AG04450 (cell line): ENCODE data around the gene MCU. TPM values are rescaled to one million over a fixed set of nuclear protein-coding genes. Genes with fewer than 3 reads are reported as not detected.

Experiments
- CTCF ChIA-PET: fragments of 300-600, 350-600 bp; formaldehyde crosslinking; extraction: SDS; loops from one replicate; lab custom pipeline; 2022; ENCODE audit warnings: antibody characterized with exemption, inconsistent platforms; lab: Charles Lee
- POLR2A ChIA-PET: fragments of 350-600 bp; formaldehyde crosslinking; extraction: SDS; loops from one replicate; lab custom pipeline; 2021; ENCODE audit warnings: antibody characterized with exemption, inconsistent platforms; lab: Yijun Ruan, JAX
- DNase-seq: peaks from one replicate; pipeline ENCODE4 v3.0.0-alpha.2; 2011; ENCODE audit warnings: low read depth, low spot score
- H3K27ac ChIP-seq: one replicate; pipeline ENCODE4 v1.5.1; 2012; ENCODE audit warnings: low read depth, low read length, control low read depth
- H3K27me3 ChIP-seq: one replicate; pipeline ENCODE4 v1.6.0; 2012; ENCODE audit warnings: low read length; ENCODE audit not compliant: control insufficient read depth, insufficient read depth
- H3K4me3 ChIP-seq: 2 replicates; pipeline ENCODE4 v1.5.1; 2011; ENCODE audit warnings: mild to moderate bottlenecking, low read depth, low read length, control low read depth
- H3K9me3 ChIP-seq: 2 replicates; pipeline ENCODE4 v1.5.1; 2012; ENCODE audit warnings: low read length; ENCODE audit not compliant: control insufficient read depth, insufficient read depth
- CTCF ChIP-seq: IDR thresholded peaks from 2 replicates; pipeline ENCODE4 v1.5.1; 2011; ENCODE audit warnings: low read depth, low read length, control low read depth, inconsistent platforms
- polyA plus RNA-seq: library from polyadenylated mRNA; depleted of rRNA; stranded (reverse); fragments of >200 nt; gene quantifications from 2 replicates; pipeline ENCODE4 v1.2.3, GENCODE V29; 2011

Gene MCU
- polyA plus RNA-seq, 1 experiment = 104 TPM

DNA sequence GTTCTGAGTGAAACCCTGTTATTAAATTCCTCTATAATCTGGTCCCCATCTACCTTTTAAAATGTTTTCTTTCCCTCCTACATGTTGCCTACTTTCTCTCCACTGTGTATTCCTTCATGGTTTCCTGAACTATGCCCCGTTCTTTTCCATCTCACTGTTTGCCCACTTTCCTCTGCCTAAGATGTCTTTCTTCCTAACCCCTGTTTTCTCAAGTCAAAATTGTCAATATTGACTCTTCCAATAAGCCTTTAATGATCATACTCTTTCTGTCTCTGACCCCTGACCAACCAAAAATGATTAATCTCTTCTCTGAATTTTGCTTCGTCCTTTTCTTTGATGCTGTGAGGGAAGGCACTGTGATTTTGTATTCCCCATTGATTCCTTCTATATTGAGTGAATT is 171.0 kb downstream of the MCU start:
- no peak for DNase-seq
- no peak overlapping the region for H3K4me3 ChIP-seq
- TF ChIP-seq CTCF = no peak
- ChIA-PET POLR2A (no interaction called here), CTCF (no interaction called here)
- H3K27me3 ChIP-seq = no peaks in the 10 kb centered on the region
- H3K9me3 ChIP-seq = no peaks in the 10 kb centered on the region
- H3K27ac ChIP-seq = no peak overlapping the region

- Histone ChIP-seq H3K27ac (no peak overlapping the region), H3K9me3 (0 out of 2 replicates have a peak, but pooled peaks cover 3% of the 10 kb centered on the region), H3K4me3 (no peak overlapping the region), H3K27me3 (no peaks in the 10 kb centered on the region)
- TF ChIP-seq CTCF = peak; percentile 61
- CTCF ChIA-PET = interaction anchor here (0.5 to 3.2 kb wide), 5 partner anchors 178 to 639 kb away, joined by 3 to 18 read pairs (median 3); no protein-coding TSS in a partner anchor
- POLR2A ChIA-PET = no interaction called here
- DNase-seq = peak; percentile 4
Observed at GRCh38 chr10:72875250-72876055, 183.5 kb downstream of the MCU start.

DNA sequence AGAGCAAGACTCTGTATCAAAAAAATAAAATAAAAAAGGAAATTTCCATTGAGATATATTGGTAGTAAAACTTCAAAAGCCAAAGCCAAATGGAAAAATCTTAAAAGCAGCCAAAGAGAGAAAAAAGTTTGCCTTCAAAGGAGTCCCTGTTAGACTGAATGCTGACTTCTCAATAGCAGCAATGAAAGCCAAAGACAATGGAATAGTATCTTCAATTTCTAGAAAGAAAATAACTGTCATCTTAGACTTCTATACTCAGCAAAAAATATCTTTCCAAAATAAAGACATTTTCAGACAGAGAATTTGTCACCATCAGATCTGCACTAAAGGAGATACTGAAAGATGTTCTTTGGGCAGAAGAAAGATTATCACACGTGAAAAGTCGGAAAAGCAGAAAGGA is 187.3 kb downstream of the MCU start:
- CTCF ChIA-PET = no interaction called here
- TF ChIP-seq CTCF = no peak
- Histone ChIP-seq H3K27ac (no peak overlapping the region), H3K9me3 (0 out of 2 replicates have a peak, but pooled peaks cover 3% of the 10 kb centered on the region), H3K27me3 (no peaks in the 10 kb centered on the region), H3K4me3 (no peak overlapping the region)
- POLR2A ChIA-PET = no interaction called here
- no peak for DNase-seq

DNA sequence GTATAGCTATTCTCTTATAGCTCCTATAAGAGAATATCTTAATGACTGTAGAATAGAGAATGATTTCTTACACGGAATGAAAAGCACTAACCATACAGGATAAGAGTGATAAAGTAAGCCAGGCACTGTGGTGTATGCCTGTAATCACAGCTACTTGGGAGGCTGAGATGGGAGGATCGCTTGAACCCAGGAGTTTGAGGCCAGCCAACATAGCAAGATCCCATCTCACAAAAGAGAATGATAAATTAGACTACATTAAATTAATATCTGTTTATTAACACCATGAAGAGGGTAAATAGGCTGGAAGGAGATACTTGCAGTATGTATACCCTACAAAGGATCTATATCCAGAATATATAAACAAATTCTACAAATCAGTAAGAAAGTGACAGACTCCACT is 189.3 kb downstream of the MCU start:
- TF ChIP-seq CTCF = no peak
- ChIA-PET POLR2A (no interaction called here), CTCF (no interaction called here)
- no peaks in the 10 kb centered on the region for H3K27me3 ChIP-seq
- no peak overlapping the region for H3K27ac ChIP-seq
- no peak for DNase-seq
- H3K9me3 ChIP-seq = 0 out of 2 replicates have a peak, but pooled peaks cover 3% of the 10 kb centered on the region
- H3K4me3 ChIP-seq = no peak overlapping the region

GRCh38 chr10:72883861-72884260 is 191.9 kb downstream of the MCU start:
- TF ChIP-seq CTCF = no peak
- H3K4me3 ChIP-seq = no peak overlapping the region
- ChIA-PET CTCF (no interaction called here), POLR2A (no interaction called here)
- H3K9me3 ChIP-seq = 0 out of 2 replicates have a peak, but pooled peaks cover 2% of the 10 kb centered on the region
- no peak for DNase-seq
- H3K27ac ChIP-seq = no peak overlapping the region
- H3K27me3 ChIP-seq = no peaks in the 10 kb centered on the region
